Stimulated activated CD8-positive, alpha-beta memory T cell treated with anti-CD3 and anti-CD28 coated beads, Interleukin-15, amount 100 ng/mL, for 48 hours (primary cell): ENCODE results near the gene ARL15.

ENCODE experiments used
- DNase-seq, 2 donors: peaks; one replicate each; pipeline ENCODE4 v3.0.0-alpha.2; 2020; ENCODE audit warnings: low read depth in 2 of 2

ARL15 gene

GRCh38 chr5:54156577-54156976 is 153.8 kb downstream of the ARL15 start:
- no peak for DNase-seq

GRCh38 chr5:54150841-54151240 is 159.5 kb downstream of the ARL15 start:
- DNase-seq, result no peak

GRCh38 chr5:54148858-54149257 is 161.5 kb downstream of the ARL15 start:
- DNase-seq, result no peak

GRCh38 chr5:54148067-54148845 is 162.1 kb downstream of the ARL15 start:
- no peak for DNase-seq

- no peak for DNase-seq
Observed at GRCh38 chr5:54146916-54147315, 163.5 kb downstream of the ARL15 start.

GRCh38 chr5:54146390-54146789 is 164.0 kb downstream of the ARL15 start:
- DNase-seq, result no peak

GRCh38 chr5:54140247-54140840 is 170.0 kb downstream of the ARL15 start:
- no peak for DNase-seq

- no peak for DNase-seq
Observed at GRCh38 chr5:54136516-54137440, 173.6 kb downstream of the ARL15 start.

- DNase-seq, result no peak
Observed at GRCh38 chr5:54135042-54135441, 175.3 kb downstream of the ARL15 start.

GRCh38 chr5:54133917-54134316 is 176.5 kb downstream of the ARL15 start:
- DNase-seq, result no peak

- no peak for DNase-seq
Observed at GRCh38 chr5:54120473-54120872, 189.9 kb downstream of the ARL15 start.

GRCh38 chr5:54117957-54118356 is 192.4 kb downstream of the ARL15 start:
- DNase-seq, result no peak

- no peak for DNase-seq
Observed at GRCh38 chr5:54115735-54116403, 194.5 kb downstream of the ARL15 start.

- DNase-seq, result no peak
Observed at GRCh38 chr5:54113060-54113459, 197.3 kb downstream of the ARL15 start.

- no peak for DNase-seq
Observed at GRCh38 chr5:54109626-54110330, 200.6 kb downstream of the ARL15 start.

- no peak for DNase-seq
Observed at GRCh38 chr5:54108136-54108535, 202.2 kb downstream of the ARL15 start.

GRCh38 chr5:54103871-54104270 is 206.5 kb downstream of the ARL15 start:
- DNase-seq, result no peak

GRCh38 chr5:54098267-54098666 is 212.1 kb downstream of the ARL15 start:
- no peak for DNase-seq

- DNase-seq, result no peak
Observed at GRCh38 chr5:54095969-54096368, 214.4 kb downstream of the ARL15 start.

GRCh38 chr5:54094706-54095105 is 215.7 kb downstream of the ARL15 start:
- DNase-seq, result no peak

- no peak for DNase-seq
Observed at GRCh38 chr5:54093861-54094260, 216.5 kb downstream of the ARL15 start.
